ENCODE data around the gene LEMD2.

LEMD2 gene

GRCh38 chr6:33819021-33819420 lies 30.1 kb upstream of the LEMD2 start:
- no peak overlapping the region for H3K4me3 ChIP-seq (ENCODE audit: low read depth in 1 of 2, low read length in 1 of 2)
- no peak for TF ChIP-seq CTCF (IDR thresholded peaks at IDR 0.05)
- no peaks in the 10 kb centered on the region for H3K9me3 ChIP-seq
- no peak overlapping the region for H3K27ac ChIP-seq
- peaks cover 69% of the 10 kb centered on the region for H3K27me3 ChIP-seq
- H3K4me1 ChIP-seq (ENCODE audit: control insufficient read depth in 1 of 2, insufficient read depth in 1 of 2, low read depth in 1 of 2, low read length in 1 of 2): no peaks in the 10 kb centered on the region
- H3K36me3 ChIP-seq: no peaks in the 10 kb centered on the region

- Histone ChIP-seq H3K4me3 (ENCODE audit: low read depth in 1 of 2, low read length in 1 of 2) (no peak overlapping the region), H3K4me1 (ENCODE audit: control insufficient read depth in 1 of 2, insufficient read depth in 1 of 2, low read depth in 1 of 2, low read length in 1 of 2) (no peaks in the 10 kb centered on the region), H3K27ac (no peak overlapping the region), H3K27me3 (peaks cover 77% of the 10 kb centered on the region), H3K36me3 (no peaks in the 10 kb centered on the region), H3K9me3 (no peaks in the 10 kb centered on the region)
- no peak for TF ChIP-seq CTCF (IDR thresholded peaks at IDR 0.05)
Observed at GRCh38 chr6:33818293-33818692, 29.4 kb upstream of the LEMD2 start.

- Histone ChIP-seq H3K9me3 (no peaks in the 10 kb centered on the region), H3K36me3 (no peaks in the 10 kb centered on the region), H3K27ac (no peak overlapping the region), H3K4me3 (ENCODE audit: low read depth in 1 of 2, low read length in 1 of 2) (no peak overlapping the region), H3K4me1 (ENCODE audit: control insufficient read depth in 1 of 2, insufficient read depth in 1 of 2, low read depth in 1 of 2, low read length in 1 of 2) (no peaks in the 10 kb centered on the region), H3K27me3 (peaks cover 79% of the 10 kb centered on the region)
- no peak for TF ChIP-seq CTCF (IDR thresholded peaks at IDR 0.05)
Observed at GRCh38 chr6:33817489-33817888, 28.6 kb upstream of the LEMD2 start.

GRCh38 chr6:33816911-33817310 lies 28.0 kb upstream of the LEMD2 start:
- peaks cover 79% of the 10 kb centered on the region for H3K27me3 ChIP-seq

GRCh38 chr6:33815854-33816253 lies 26.9 kb upstream of the LEMD2 start:
- TF ChIP-seq CTCF (IDR thresholded peaks at IDR 0.05): no peak
- Histone ChIP-seq H3K9me3 (no peaks in the 10 kb centered on the region), H3K4me3 (ENCODE audit: low read depth in 1 of 2, low read length in 1 of 2) (no peak overlapping the region), H3K27me3 (peaks cover 79% of the 10 kb centered on the region), H3K27ac (no peak overlapping the region), H3K4me1 (ENCODE audit: control insufficient read depth in 1 of 2, insufficient read depth in 1 of 2, low read depth in 1 of 2, low read length in 1 of 2) (no peaks in the 10 kb centered on the region), H3K36me3 (no peaks in the 10 kb centered on the region)

More at GRCh38 chr6:33816911-33817310, 28.0 kb upstream of the LEMD2 start:
- Histone ChIP-seq H3K4me1 (ENCODE audit: control insufficient read depth in 1 of 2, insufficient read depth in 1 of 2, low read depth in 1 of 2, low read length in 1 of 2) (no peaks in the 10 kb centered on the region), H3K9me3 (no peaks in the 10 kb centered on the region), H3K36me3 (no peaks in the 10 kb centered on the region), H3K27ac (no peak overlapping the region), H3K4me3 (ENCODE audit: low read depth in 1 of 2, low read length in 1 of 2) (no peak overlapping the region)
- TF ChIP-seq CTCF (IDR thresholded peaks at IDR 0.05): no peak
